Tibial nerve (tissue), 3 donors: Measurements from ENCODE around the gene OPHN1.

Source experiments
- POLR2A ChIP-seq, 2 donors: fragments of 450-650 bp; IDR thresholded peaks; one replicate each; pipeline ENCODE4 v1.6.1; 2017; ENCODE audit warnings: antibody characterized with exemption in 2 of 2, mild to moderate bottlenecking in 2 of 2, moderate library complexity in 2 of 2
- TF ChIP-seq, protein P1 (sequence below), 5 experiments: fragments of 200-600 bp in 3 of 5; fragments of 450-650 bp in 2 of 5; sonication (generic) in 3 of 5; IDR thresholded peaks; one replicate each; pipeline ENCODE4 v1.5.1; 2016 to 2019; ENCODE audit warnings: antibody characterized with exemption in 5 of 5, mild to moderate bottlenecking in 3 of 5, moderate library complexity in 2 of 5

DNA sequence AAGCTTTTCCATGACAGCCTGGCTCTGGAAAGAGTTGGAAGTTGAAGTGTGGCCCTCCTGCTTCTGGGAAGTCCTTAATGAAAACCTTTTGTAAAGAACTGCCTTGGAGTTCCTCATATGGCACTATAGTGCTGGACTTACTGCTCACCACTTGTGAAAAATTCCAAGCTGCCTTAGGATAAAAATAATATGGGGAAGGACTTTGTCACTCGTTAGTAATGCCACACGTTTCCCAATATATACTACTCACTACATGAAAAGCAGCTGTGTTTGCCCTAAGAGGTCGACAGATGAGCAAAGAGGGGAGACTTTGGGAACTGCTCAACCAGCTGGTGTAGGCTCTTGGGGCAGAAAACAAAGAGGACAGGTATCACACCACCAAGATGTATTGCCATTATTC is 11.7 kb downstream of the OPHN1 start:
- TF ChIP-seq, protein P1, sequence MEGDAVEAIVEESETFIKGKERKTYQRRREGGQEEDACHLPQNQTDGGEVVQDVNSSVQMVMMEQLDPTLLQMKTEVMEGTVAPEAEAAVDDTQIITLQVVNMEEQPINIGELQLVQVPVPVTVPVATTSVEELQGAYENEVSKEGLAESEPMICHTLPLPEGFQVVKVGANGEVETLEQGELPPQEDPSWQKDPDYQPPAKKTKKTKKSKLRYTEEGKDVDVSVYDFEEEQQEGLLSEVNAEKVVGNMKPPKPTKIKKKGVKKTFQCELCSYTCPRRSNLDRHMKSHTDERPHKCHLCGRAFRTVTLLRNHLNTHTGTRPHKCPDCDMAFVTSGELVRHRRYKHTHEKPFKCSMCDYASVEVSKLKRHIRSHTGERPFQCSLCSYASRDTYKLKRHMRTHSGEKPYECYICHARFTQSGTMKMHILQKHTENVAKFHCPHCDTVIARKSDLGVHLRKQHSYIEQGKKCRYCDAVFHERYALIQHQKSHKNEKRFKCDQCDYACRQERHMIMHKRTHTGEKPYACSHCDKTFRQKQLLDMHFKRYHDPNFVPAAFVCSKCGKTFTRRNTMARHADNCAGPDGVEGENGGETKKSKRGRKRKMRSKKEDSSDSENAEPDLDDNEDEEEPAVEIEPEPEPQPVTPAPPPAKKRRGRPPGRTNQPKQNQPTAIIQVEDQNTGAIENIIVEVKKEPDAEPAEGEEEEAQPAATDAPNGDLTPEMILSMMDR (IDR thresholded peaks at IDR 0.05): no peak
- TF ChIP-seq POLR2A (IDR thresholded peaks at IDR 0.05): no peak
